Loucy (cell line): Measurements from ENCODE around the gene USP20.

Experiments
- H2AFZ ChIP-seq: fragments of 200-600 bp; sonication (generic); 2 replicates; pipeline ENCODE4 v1.6.0; 2016; ENCODE audit warnings: antibody characterized with exemption, mild to moderate bottlenecking, low read length, moderate library complexity
- H3F3A ChIP-seq: fragments of 200-600 bp; 2 replicates; pipeline ENCODE4 v1.6.0; 2016; ENCODE audit warnings: antibody characterized with exemption, low read depth, mild to moderate bottlenecking
- H3K27me3 ChIP-seq: fragments of 200-600 bp; sonication (generic); 2 replicates; pipeline ENCODE4 v1.6.1; 2014; ENCODE audit warnings: low read length, mild to moderate bottlenecking; ENCODE audit not compliant: insufficient read depth, poor library complexity, severe bottlenecking
- H3K36me3 ChIP-seq: fragments of 200-600 bp; sonication (generic); 2 replicates; pipeline ENCODE4 v1.6.1; 2016; ENCODE audit warnings: low read length; ENCODE audit not compliant: insufficient read depth
- H3K4me1 ChIP-seq: fragments of 200-600 bp; sonication (generic); 2 replicates; pipeline ENCODE4 v1.5.1; 2014; ENCODE audit warnings: low read length, mild to moderate bottlenecking; ENCODE audit not compliant: insufficient read depth, poor library complexity, severe bottlenecking
- H3K4me2 ChIP-seq: fragments of 200-600 bp; sonication (generic); 2 replicates; pipeline ENCODE4 v1.6.0; 2014; ENCODE audit warnings: antibody characterized with exemption, low read length, low read depth, mild to moderate bottlenecking; ENCODE audit not compliant: poor library complexity, severe bottlenecking
- H3K4me3 ChIP-seq: fragments of 200-600 bp; sonication (generic); 2 replicates; pipeline ENCODE4 v1.5.1; 2014; ENCODE audit warnings: low read length, mild to moderate bottlenecking, mixed read lengths; ENCODE audit not compliant: poor library complexity, severe bottlenecking
- H3K79me2 ChIP-seq: fragments of 200-600 bp; sonication (generic); 2 replicates; pipeline ENCODE4 v1.6.1; 2014; ENCODE audit warnings: low read length; ENCODE audit not compliant: insufficient read depth
- H3K9ac ChIP-seq: fragments of 200-600 bp; sonication (generic); 2 replicates; pipeline ENCODE4 v1.6.0; 2014; ENCODE audit warnings: mild to moderate bottlenecking, low read depth, low read length, moderate library complexity; ENCODE audit not compliant: poor library complexity, severe bottlenecking
- H3K9me2 ChIP-seq: fragments of 200-600 bp; sonication (generic); replicated peaks from 2 replicates; pipeline ENCODE4 v1.6.1; 2016; ENCODE audit warnings: low read depth, low read length, mixed read lengths
- H3K9me3 ChIP-seq: fragments of 200-600 bp; sonication (generic); 2 replicates; pipeline ENCODE4 v1.6.1; 2014; ENCODE audit warnings: mild to moderate bottlenecking, antibody characterized with exemption, low read length, low read depth; ENCODE audit not compliant: insufficient read depth
- H4K20me1 ChIP-seq: fragments of 200-600 bp; sonication (generic); 2 replicates; pipeline ENCODE4 v1.6.0; 2014; ENCODE audit warnings: antibody characterized with exemption, low read length, mild to moderate bottlenecking; ENCODE audit not compliant: insufficient read depth, poor library complexity, severe bottlenecking
- EZH2phosphoT487 ChIP-seq: fragments of 200-600 bp; IDR thresholded peaks from 2 replicates; pipeline ENCODE4 v1.6.1; 2018; ENCODE audit warnings: antibody characterized with exemption, mild to moderate bottlenecking, moderate library complexity, borderline replicate concordance
- TF ChIP-seq, protein P1 (sequence below): fragments of 200-600 bp; sonication (generic); conservative IDR thresholded peaks from 2 replicates; pipeline ENCODE4 v1.5.1; 2014; ENCODE audit warnings: mild to moderate bottlenecking, antibody characterized with exemption, low read length

Gene USP20

DNA sequence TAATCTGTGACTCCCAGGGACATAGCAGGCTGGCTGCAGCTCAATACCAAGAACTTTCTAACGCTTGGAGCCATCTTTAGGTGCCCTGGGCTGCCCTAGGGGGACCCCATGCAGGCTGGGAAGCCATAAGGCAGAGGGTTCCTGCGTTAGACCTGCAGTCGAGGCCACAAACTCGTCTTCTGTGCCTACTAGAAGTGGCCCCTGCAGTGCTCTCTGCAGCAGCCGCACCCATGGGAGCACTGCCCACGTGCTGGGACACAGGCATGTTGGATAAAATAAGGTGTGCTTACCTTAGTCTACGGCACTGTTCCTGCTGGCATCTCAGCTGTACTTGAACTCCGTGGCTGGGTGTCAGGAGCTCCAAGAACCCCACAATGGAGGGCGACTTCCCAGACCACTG, 22.9 kb upstream of the USP20 start:
- TF ChIP-seq, protein P1, sequence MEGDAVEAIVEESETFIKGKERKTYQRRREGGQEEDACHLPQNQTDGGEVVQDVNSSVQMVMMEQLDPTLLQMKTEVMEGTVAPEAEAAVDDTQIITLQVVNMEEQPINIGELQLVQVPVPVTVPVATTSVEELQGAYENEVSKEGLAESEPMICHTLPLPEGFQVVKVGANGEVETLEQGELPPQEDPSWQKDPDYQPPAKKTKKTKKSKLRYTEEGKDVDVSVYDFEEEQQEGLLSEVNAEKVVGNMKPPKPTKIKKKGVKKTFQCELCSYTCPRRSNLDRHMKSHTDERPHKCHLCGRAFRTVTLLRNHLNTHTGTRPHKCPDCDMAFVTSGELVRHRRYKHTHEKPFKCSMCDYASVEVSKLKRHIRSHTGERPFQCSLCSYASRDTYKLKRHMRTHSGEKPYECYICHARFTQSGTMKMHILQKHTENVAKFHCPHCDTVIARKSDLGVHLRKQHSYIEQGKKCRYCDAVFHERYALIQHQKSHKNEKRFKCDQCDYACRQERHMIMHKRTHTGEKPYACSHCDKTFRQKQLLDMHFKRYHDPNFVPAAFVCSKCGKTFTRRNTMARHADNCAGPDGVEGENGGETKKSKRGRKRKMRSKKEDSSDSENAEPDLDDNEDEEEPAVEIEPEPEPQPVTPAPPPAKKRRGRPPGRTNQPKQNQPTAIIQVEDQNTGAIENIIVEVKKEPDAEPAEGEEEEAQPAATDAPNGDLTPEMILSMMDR = no peak
- H3K36me3 ChIP-seq = no peaks in the 10 kb centered on the region; the same call in 1 of the 2 replicates
- H3K4me1 ChIP-seq = no peaks in the 10 kb centered on the region
- H3K4me2 ChIP-seq = no peak overlapping the region
- H3K9me3 ChIP-seq = no peaks in the 10 kb centered on the region
- H3K4me3 ChIP-seq = no peak overlapping the region
- no peaks in the 10 kb centered on the region for H3K9me2 ChIP-seq
- H3K27me3 ChIP-seq = no peaks in the 10 kb centered on the region
- no peak overlapping the region for H3K9ac ChIP-seq
- no peaks in the 10 kb centered on the region for H4K20me1 ChIP-seq
- H3F3A ChIP-seq = no peaks in the 10 kb centered on the region
- no peak overlapping the region for H2AFZ ChIP-seq
- H3K79me2 ChIP-seq = no peaks in the 10 kb centered on the region

DNA sequence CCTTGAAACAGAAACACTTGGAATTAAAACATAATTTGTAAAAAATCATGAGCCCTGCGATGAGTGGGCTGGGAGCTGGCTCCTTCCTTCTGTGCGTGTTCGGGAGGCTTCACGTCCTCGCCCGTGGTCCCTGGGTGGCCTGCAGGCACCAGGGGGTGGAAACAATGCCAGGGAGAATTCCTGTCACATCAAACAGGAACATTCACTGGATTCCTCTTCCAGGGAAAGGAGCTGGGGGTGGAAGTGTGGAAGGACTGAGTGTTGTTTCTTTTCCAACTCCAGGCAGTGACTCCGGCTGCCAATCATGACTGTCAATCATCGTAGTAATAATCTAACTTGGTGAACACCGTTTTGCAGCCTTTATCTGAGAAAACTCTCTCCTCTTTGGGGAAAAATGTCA, 21.6 kb upstream of the USP20 start:
- Histone ChIP-seq H3K4me3 (no peak overlapping the region), H3K4me2 (no peak overlapping the region), H4K20me1 (no peaks in the 10 kb centered on the region), H3K9me3 (no peaks in the 10 kb centered on the region), H3K4me1 (no peaks in the 10 kb centered on the region), H3F3A (no peaks in the 10 kb centered on the region), H3K9me2 (no peaks in the 10 kb centered on the region), H3K9ac (no peak overlapping the region), H3K36me3 (no peaks in the 10 kb centered on the region; the same call in 1 of the 2 replicates), H3K79me2 (no peaks in the 10 kb centered on the region), H2AFZ (no peak overlapping the region), H3K27me3 (no peaks in the 10 kb centered on the region)
- TF ChIP-seq EZH2phosphoT487 = no peak
- TF ChIP-seq, protein P1 = no peak

DNA sequence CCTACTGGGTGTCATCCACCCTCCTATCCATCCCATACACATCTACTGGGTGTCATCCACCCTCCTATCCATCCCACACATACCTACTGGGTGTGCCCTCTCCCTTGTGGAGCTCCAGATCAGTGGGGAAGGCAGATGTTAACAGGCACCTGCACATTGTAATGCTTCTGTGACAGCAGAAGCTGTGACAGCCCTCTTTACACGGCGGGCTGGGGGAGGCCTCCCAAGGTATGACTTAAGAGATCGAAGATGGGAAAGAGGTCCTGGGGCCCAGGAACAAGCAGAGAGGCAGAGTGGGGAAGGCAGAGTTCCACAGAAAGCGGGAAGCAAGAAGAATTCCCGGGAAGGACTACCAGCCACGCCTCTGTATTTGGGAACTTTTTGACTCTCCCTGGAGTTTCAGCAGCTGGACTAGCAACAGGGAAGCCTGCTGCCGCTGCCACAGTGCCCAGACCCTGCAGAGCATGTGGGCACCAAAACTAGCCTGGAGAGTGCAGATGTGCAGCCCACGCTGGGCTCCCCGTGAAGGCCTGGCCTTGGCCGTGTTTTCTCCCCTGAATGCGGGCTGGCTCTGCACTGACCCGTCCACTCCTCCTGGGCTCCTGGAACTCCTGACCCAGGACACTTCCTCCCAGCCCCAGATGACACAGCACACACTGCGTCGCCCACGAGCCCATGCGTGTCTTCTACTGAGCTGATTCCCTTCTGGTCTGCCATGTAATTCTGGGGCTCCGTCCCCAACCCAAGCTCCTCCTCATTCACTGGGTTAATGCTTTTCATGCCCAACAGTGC, 20.6 kb upstream of the USP20 start:
- Histone ChIP-seq H3K79me2 (no peaks in the 10 kb centered on the region), H3K4me2 (no peak overlapping the region), H3K9ac (no peak overlapping the region), H2AFZ (no peak overlapping the region), H3K9me3 (no peaks in the 10 kb centered on the region), H3K27me3 (no peaks in the 10 kb centered on the region), H4K20me1 (no peaks in the 10 kb centered on the region), H3K4me1 (no peaks in the 10 kb centered on the region), H3K9me2 (no peaks in the 10 kb centered on the region), H3K4me3 (no peak overlapping the region), H3F3A (no peaks in the 10 kb centered on the region), H3K36me3 (no peaks in the 10 kb centered on the region; the same call in 1 of the 2 replicates)
- no peak for TF ChIP-seq EZH2phosphoT487
- TF ChIP-seq, protein P1 = no peak
